ENCODE measurements around the gene OTUD7B.

GRCh38 chr1:149927056-149927562, 83.4 kb downstream of the OTUD7B start:
- TF ChIP-seq CTCF (IDR thresholded peaks at IDR 0.05; ENCODE audit: low read length) (no peak), EZH2 (IDR thresholded peaks at IDR 0.05; ENCODE audit: borderline replicate concordance, low read length) (no peak)
